H1 (cell line): ENCODE measurements around the gene DUSP11. TPM values are rescaled to one million over a fixed set of nuclear protein-coding genes. Genes with fewer than 3 reads are reported as not detected.

Experiments used
- CTCF ChIA-PET: fragments of 300-600 bp; sonication (Branson Sonifier 250); formaldehyde crosslinking; loops from one replicate; lab custom pipeline; 2021; ENCODE audit not compliant: partially characterized antibody; lab: Charles Lee
- POLR2A ChIA-PET: fragments of 300-600 bp; sonication (Branson Sonifier 250); formaldehyde crosslinking; loops from one replicate; lab custom pipeline; 2021; ENCODE audit warnings: inconsistent platforms; ENCODE audit not compliant: partially characterized antibody; lab: Charles Lee
- DNase-seq, 2 experiments: peaks; one replicate each; pipeline versions ENCODE4 v3.0.0 to v3.0.0-alpha.2; 2010 to 2022; ENCODE audit warnings: low spot score in 2 of 2, low read depth in 1 of 2, mixed read lengths in 1 of 2
- FAIRE-seq: peaks from 2 replicates; lab custom pipeline; 2011; peaks lifted over from hg19 to GRCh38; lab: Jason Lieb, UNC
- H2AFZ ChIP-seq: 2 replicates; pipeline ENCODE4 v1.8.1; 2012; ENCODE audit warnings: low read length, inconsistent platforms
- H2AK5ac ChIP-seq: 2 replicates; pipeline ENCODE4 v1.6.1; 2013; ENCODE audit warnings: low read depth, low read length
- H2BK120ac ChIP-seq: replicated peaks from 2 replicates; pipeline ENCODE3; 2013; ENCODE audit warnings: low read depth, low read length, inconsistent platforms
- H2BK12ac ChIP-seq: 2 replicates; pipeline ENCODE4 v1.6.1; 2013; ENCODE audit warnings: low read depth, low read length
- H2BK15ac ChIP-seq: 2 replicates; pipeline ENCODE4 v1.6.1; 2013; ENCODE audit warnings: low read length
- H2BK20ac ChIP-seq: 2 replicates; pipeline ENCODE4 v1.6.1; 2013; ENCODE audit warnings: low read length
- H2BK5ac ChIP-seq: 2 replicates; pipeline ENCODE4 v1.6.1; 2013; ENCODE audit warnings: low read depth, low read length
- H3K14ac ChIP-seq: 2 replicates; pipeline ENCODE4 v1.6.1; 2013; ENCODE audit warnings: inconsistent platforms; ENCODE audit not compliant: insufficient read length
- H3K18ac ChIP-seq: 2 replicates; pipeline ENCODE4 v1.6.1; 2013; ENCODE audit warnings: low read length; ENCODE audit errors: extremely low read depth
- H3K23ac ChIP-seq: 2 replicates; pipeline ENCODE4 v1.6.1; 2013; ENCODE audit warnings: inconsistent platforms; ENCODE audit not compliant: insufficient read length
- H3K23me2 ChIP-seq: 2 replicates; pipeline ENCODE4 v1.6.1; 2013; ENCODE audit warnings: low read depth, low read length
- H3K27ac ChIP-seq: 2 replicates; pipeline ENCODE4 v1.6.1; 2011; ENCODE audit warnings: low read depth, low read length, inconsistent platforms
- H3K27me3 ChIP-seq, 4 experiments: replicated peaks in 1 of 4; 1 replicate in 1 of 4; 2 replicates in 3 of 4; pipeline versions ENCODE4 v1.6.1 to v1.8.1; 2011 to 2013; ENCODE audit warnings: low read length in 3 of 4, mild to moderate bottlenecking in 3 of 4, inconsistent platforms in 2 of 4, mixed read lengths in 2 of 4, moderate library complexity in 1 of 4; ENCODE audit not compliant: control insufficient read depth in 3 of 4, insufficient read depth in 3 of 4; ENCODE audit errors: extremely low read depth in 1 of 4
- H3K36me3 ChIP-seq, 4 experiments: 2 replicates each; pipeline versions ENCODE4 v1.6.1 to v1.8.1; 2011 to 2013; ENCODE audit warnings: mild to moderate bottlenecking in 4 of 4, low read length in 3 of 4, moderate library complexity in 2 of 4, control low read depth in 1 of 4, inconsistent platforms in 1 of 4; ENCODE audit not compliant: insufficient read depth in 4 of 4, control insufficient read depth in 2 of 4
- H3K4ac ChIP-seq: replicated peaks from 2 replicates; pipeline ENCODE3; 2013; ENCODE audit warnings: low read length, low read depth, mixed read lengths, inconsistent platforms; ENCODE audit not compliant: insufficient read length
- H3K4me1 ChIP-seq, 4 experiments: replicated peaks in 1 of 4; 1 replicate in 1 of 4; 2 replicates in 3 of 4; pipeline versions ENCODE4 v1.6.1 to v1.8.1; 2011 to 2013; ENCODE audit warnings: low read length in 3 of 4, inconsistent platforms in 2 of 4, mixed read lengths in 1 of 4; ENCODE audit not compliant: insufficient read depth in 4 of 4, control insufficient read depth in 3 of 4
- H3K4me2 ChIP-seq, 2 experiments: 2 replicates each; pipeline versions ENCODE4 v1.6.1 to v1.8.1; 2011 to 2013; ENCODE audit warnings: low read depth in 2 of 2, low read length in 2 of 2, control low read depth in 1 of 2, inconsistent platforms in 1 of 2, mild to moderate bottlenecking in 1 of 2; ENCODE audit not compliant: insufficient read depth in 1 of 2
- H3K4me3 ChIP-seq, 4 experiments: fragments of 200-600, 300-600 bp in 1 of 4; sonication (generic), shearing (Covaris generic), sonication (Bioruptor Twin) in 1 of 4; 2 replicates each; pipeline versions ENCODE4 v1.5.1 to v1.8.1; 2011 to 2016; ENCODE audit warnings: low read length in 4 of 4, low read depth in 3 of 4, control low read depth in 2 of 4, inconsistent platforms in 2 of 4, mild to moderate bottlenecking in 2 of 4, mixed read lengths in 1 of 4, moderate library complexity in 1 of 4; ENCODE audit not compliant: insufficient read depth in 2 of 4; ENCODE audit errors: extremely low read depth in 1 of 4
- H3K56ac ChIP-seq: replicated peaks from 2 replicates; pipeline ENCODE3; 2013; ENCODE audit warnings: low read depth, mild to moderate bottlenecking, mixed read lengths, low read length, inconsistent platforms; ENCODE audit not compliant: insufficient read length
- H3K79me1 ChIP-seq: 2 replicates; pipeline ENCODE4 v1.6.1; 2013; ENCODE audit warnings: low read depth, low read length, control low read depth
- H3K79me2 ChIP-seq, 2 experiments: 2 replicates each; pipeline versions ENCODE4 v1.6.1 to v1.8.1; 2012 to 2013; ENCODE audit warnings: low read length in 2 of 2, mild to moderate bottlenecking in 2 of 2, inconsistent platforms in 1 of 2; ENCODE audit not compliant: insufficient read depth in 2 of 2, control insufficient read depth in 1 of 2
- H3K9ac ChIP-seq, 4 experiments: replicated peaks in 1 of 4; 1 replicate in 1 of 4; 2 replicates in 3 of 4; pipeline versions ENCODE4 v1.6.1 to v1.8.1; 2011 to 2013; ENCODE audit warnings: low read depth in 3 of 4, low read length in 3 of 4, control low read depth in 2 of 4, mild to moderate bottlenecking in 2 of 4, moderate library complexity in 2 of 4, inconsistent platforms in 1 of 4; ENCODE audit errors: extremely low read depth in 1 of 4
- H3K9me3 ChIP-seq, 2 experiments: 2 replicates each; pipeline versions ENCODE4 v1.6.1 to v1.8.1; 2012 to 2013; ENCODE audit warnings: mild to moderate bottlenecking in 2 of 2, moderate library complexity in 2 of 2, control low read depth in 1 of 2, inconsistent platforms in 1 of 2, low read depth in 1 of 2, low read length in 1 of 2, mixed read lengths in 1 of 2; ENCODE audit not compliant: insufficient read depth in 2 of 2
- H4K20me1 ChIP-seq, 2 experiments: replicated peaks in 1 of 2; 2 replicates each; pipeline versions ENCODE3 to v1.8.1; 2011 to 2013; ENCODE audit warnings: inconsistent platforms in 2 of 2, low read length in 2 of 2, mild to moderate bottlenecking in 1 of 2; ENCODE audit not compliant: insufficient read depth in 2 of 2, control insufficient read depth in 1 of 2
- H4K5ac ChIP-seq: 2 replicates; pipeline ENCODE4 v1.6.1; 2013; ENCODE audit warnings: low read length, low read depth, mixed read lengths, inconsistent platforms; ENCODE audit not compliant: insufficient read length
- H4K8ac ChIP-seq: 2 replicates; pipeline ENCODE4 v1.8.0; 2013; ENCODE audit warnings: mild to moderate bottlenecking, moderate library complexity, low read length, inconsistent platforms; ENCODE audit not compliant: insufficient read depth; ENCODE audit errors: extremely low read depth
- H4K91ac ChIP-seq: replicated peaks from 2 replicates; pipeline ENCODE3; 2013; ENCODE audit warnings: low read length, mixed read lengths, inconsistent platforms; ENCODE audit not compliant: insufficient read length
- CBX8 ChIP-seq: fragments of 300-800, 300-1000 bp; sonication (generic); IDR thresholded peaks from 2 replicates; pipeline ENCODE4 v1.7.1; 2016; ENCODE audit warnings: low read depth, low read length, borderline replicate concordance
- CTBP2 ChIP-seq: IDR thresholded peaks from 2 replicates; pipeline ENCODE4 v1.7.0; 2011; ENCODE audit warnings: borderline replicate concordance, mild to moderate bottlenecking, moderate library complexity, mixed read lengths, low read length; ENCODE audit not compliant: insufficient read depth, insufficient read length
- HDAC2 ChIP-seq, 2 experiments: fragments of 300-600 bp in 1 of 2; sonication (generic) in 1 of 2; IDR thresholded peaks; 2 replicates each; pipeline ENCODE4 v1.6.1; 2011 to 2012; ENCODE audit warnings: low read depth in 2 of 2, low read length in 2 of 2, mild to moderate bottlenecking in 2 of 2, moderate library complexity in 2 of 2, borderline replicate concordance in 1 of 2, inconsistent platforms in 1 of 2
- KDM5A ChIP-seq: fragments of 200-600 bp; IDR thresholded peaks from 2 replicates; pipeline ENCODE4 v1.7.1; 2012; ENCODE audit warnings: mild to moderate bottlenecking, low read length, inconsistent platforms, mixed read lengths
- MAFK ChIP-seq: IDR thresholded peaks from 2 replicates; pipeline ENCODE4 v1.6.1; 2012; ENCODE audit warnings: low read depth, mild to moderate bottlenecking, improper control_type of control experiment, low read length
- PHF8 ChIP-seq: fragments of 200-600 bp; sonication (generic); conservative IDR thresholded peaks from 2 replicates; pipeline ENCODE4 v1.7.1; 2012; ENCODE audit warnings: low read depth, mild to moderate bottlenecking, inconsistent platforms, low read length, moderate library complexity
- POLR2A ChIP-seq, 2 experiments: IDR thresholded peaks; 1 replicate in 1 of 2; 2 replicates in 1 of 2; pipeline ENCODE4 v1.6.1; 2011; ENCODE audit warnings: low read depth in 2 of 2, low read length in 2 of 2, mild to moderate bottlenecking in 2 of 2; ENCODE audit errors: control extremely low read depth in 1 of 2
- POU5F1 ChIP-seq: IDR thresholded peaks from 2 replicates; pipeline ENCODE4 v1.6.1; 2011; ENCODE audit warnings: low read depth, mild to moderate bottlenecking, low read length, moderate library complexity
- SIRT6 ChIP-seq: IDR thresholded peaks from one replicate; pipeline ENCODE4 v1.7.1; 2012; ENCODE audit warnings: low read length, inconsistent platforms
- SP2 ChIP-seq: IDR thresholded peaks from 2 replicates; pipeline ENCODE4 v1.6.1; 2012; ENCODE audit warnings: mild to moderate bottlenecking, low read length, inconsistent platforms
- TCF12 ChIP-seq: IDR thresholded peaks from 2 replicates; pipeline ENCODE4 v1.6.1; 2011; ENCODE audit warnings: low read depth, mild to moderate bottlenecking, low read length
- ZNF274 ChIP-seq: IDR thresholded peaks from 2 replicates; pipeline ENCODE4 v1.7.0; 2012; ENCODE audit warnings: low read length, borderline replicate concordance; ENCODE audit errors: extremely low read depth
- WGBS, 2 experiments: shearing (Covaris generic) in 1 of 2; methylation state at CpG; one replicate each; pipeline versions ENCODE4 v1.1.6 to v1.1.7; 2013 to 2015; ENCODE audit warnings: low lambda C conversion rate in 2 of 2, mixed read lengths in 2 of 2, inconsistent platforms in 1 of 2, low coverage in 1 of 2, missing lambda C conversion rate in 1 of 2; ENCODE audit not compliant: insufficient replicate concordance in 2 of 2, insufficient coverage in 1 of 2, insufficient read length in 1 of 2; ENCODE audit errors: extremely low coverage in 1 of 2, missing lambda C conversion rate in 1 of 2; 5-methylcytosine and 5-hydroxymethylcytosine counted together
- polyA plus RNA-seq, 7 experiments: library from polyadenylated mRNA; depleted of rRNA in 3 of 7; stranded (reverse) in 5 of 7; unstranded in 2 of 7; fragments of >200 nt in 5 of 7; fragments of 200-250 nt in 2 of 7; gene quantifications; 1 replicate in 5 of 7; 2 replicates in 1 of 7; 4 replicates in 1 of 7; pipeline versions ENCODE4 v1.2.1 to v1.2.3, GENCODE V29; 2011 to 2013; ENCODE audit warnings: missing spikeins in 2 of 7, mixed read lengths in 2 of 7
- total RNA-seq: library from RNA; stranded (reverse); fragmentation: NEBNext Ultra II Directional; extraction: Animal tissue kit (Norgen Biotek cat#: 25700); gene quantifications from 2 replicates; pipeline ENCODE4 v1.2.1, GENCODE V29; 2021
- TF ChIP-seq, protein P1 (sequence below): IDR thresholded peaks from 2 replicates; pipeline ENCODE4 v1.6.1; 2011; ENCODE audit warnings: low read length, improper control_type of control experiment

DUSP11 gene
- total and polyA plus RNA-seq, 2 of the 8 experiments (the other 6 are each of a cell fraction or from before 2014, with no cell fraction given) = 12.2 to 19.1 TPM

- POLR2A ChIA-PET = interaction anchor here (0.8 to 1.6 kb wide), 2 partner anchors 10 to 21 kb away, joined by 3 to 4 read pairs; no protein-coding TSS in a partner anchor
- H3K23me2 ChIP-seq = peaks cover 5% of the 10 kb centered on the region
- H2BK20ac ChIP-seq = no peak overlapping the region
- TF ChIP-seq, protein P1, sequence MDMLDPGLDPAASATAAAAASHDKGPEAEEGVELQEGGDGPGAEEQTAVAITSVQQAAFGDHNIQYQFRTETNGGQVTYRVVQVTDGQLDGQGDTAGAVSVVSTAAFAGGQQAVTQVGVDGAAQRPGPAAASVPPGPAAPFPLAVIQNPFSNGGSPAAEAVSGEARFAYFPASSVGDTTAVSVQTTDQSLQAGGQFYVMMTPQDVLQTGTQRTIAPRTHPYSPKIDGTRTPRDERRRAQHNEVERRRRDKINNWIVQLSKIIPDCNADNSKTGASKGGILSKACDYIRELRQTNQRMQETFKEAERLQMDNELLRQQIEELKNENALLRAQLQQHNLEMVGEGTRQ = no peak
- TF ChIP-seq TCF12 = no peak
- TF ChIP-seq CBX8 = no peak
- TF ChIP-seq ZNF274 = no peak
- TF ChIP-seq HDAC2 (IDR thresholded peaks at IDR 0.05; ENCODE audit: borderline replicate concordance in 1 of 2, low read depth in 2 of 2, low read length in 2 of 2) = no peak
- no peak for TF ChIP-seq CTBP2
- TF ChIP-seq SIRT6 = no peak
- no peak for TF ChIP-seq SP2
- no peak for TF ChIP-seq KDM5A
- no peak for TF ChIP-seq POLR2A (IDR thresholded peaks at IDR 0.05; ENCODE audit: control extremely low read depth in 1 of 2, low read depth in 2 of 2, low read length in 2 of 2)
- TF ChIP-seq PHF8 = no peak
- TF ChIP-seq POU5F1 = no peak
- no peak for TF ChIP-seq MAFK
These were observed 45.5 kb upstream of the DUSP11 start for GRCh38 chr2:73825408-73825807.

More at GRCh38 chr2:73825408-73825807, 45.5 kb upstream of the DUSP11 start:
- H3K79me1 ChIP-seq = peaks cover 2% of the 10 kb centered on the region; the same call in 1 of the 2 replicates
- no peak overlapping the region for H3K9ac ChIP-seq
- CTCF ChIA-PET = interaction anchor here (0.7 to 4.8 kb wide), 4 partner anchors 10 to 184 kb away, joined by 3 to 31 read pairs (median 12); no protein-coding TSS in a partner anchor
- H3K14ac ChIP-seq = no peak overlapping the region
- no peak overlapping the region for H3K27ac ChIP-seq
- H3K23ac ChIP-seq = no peak overlapping the region
- H3K79me2 ChIP-seq = peaks cover 0 to 10% of the 10 kb centered on the region in 2 experiments; a peak in 2 of 4 replicates
- H3K56ac ChIP-seq = no peak overlapping the region
- no peak overlapping the region for H2BK12ac ChIP-seq
- DNase-seq = no peak
- H4K91ac ChIP-seq = no peak overlapping the region
- no peak overlapping the region for H2BK5ac ChIP-seq
- WGBS, 2 experiments = 84% methylated on average over 4 of the region's 4 CpGs; no CpG with 5 or more reads in 1 of the 2 experiments
- H3K4me2 ChIP-seq = no peak overlapping the region
- FAIRE-seq = no peak
- peaks cover 0 to 2% (median 0%) of the 10 kb centered on the region in 4 experiments; a peak in 2 of 7 replicates for H3K4me1 ChIP-seq
- no peak overlapping the region for H4K5ac ChIP-seq
- H3K18ac ChIP-seq = no peak overlapping the region
- H3K27me3 ChIP-seq = peaks cover 0 to 7% (median 2%) of the 10 kb centered on the region in 4 experiments; a peak in 4 of 7 replicates
- H3K9me3 ChIP-seq = no peaks in the 10 kb centered on the region
- no peak overlapping the region for H2AFZ ChIP-seq
- no peak overlapping the region for H4K8ac ChIP-seq
- H3K4me3 ChIP-seq = no peak overlapping the region
- no peak overlapping the region for H2BK120ac ChIP-seq
- H2BK15ac ChIP-seq = no peak overlapping the region
- H3K36me3 ChIP-seq = no peaks in the 10 kb centered on the region
- H3K4ac ChIP-seq = no peak overlapping the region
- H2AK5ac ChIP-seq = no peak overlapping the region
- H4K20me1 ChIP-seq = no peaks in the 10 kb centered on the region
